WTC11 (cell line): Measurements from ENCODE around the gene LHX4. TPM values are rescaled to one million over a fixed set of nuclear protein-coding genes. Genes with fewer than 3 reads are reported as not detected.

Experiments
- ATAC-seq: fragments of 200-7000 bp; cut with Tn5 transposase; 2 replicates; pipeline ENCODE4 v1.10.0; 2021; ENCODE audit warnings: mild to moderate bottlenecking, moderate library complexity
- CTCF ChIA-PET: fragments of 300-600 bp; sonication (Branson Sonifier 250); formaldehyde crosslinking; loops from one replicate; lab custom pipeline; 2021; ENCODE audit warnings: antibody characterized with exemption; lab: Charles Lee
- POLR2A ChIA-PET: fragments of 350-600 bp; sonication (Branson Sonifier 250); formaldehyde crosslinking; loops from one replicate; lab custom pipeline; 2021; ENCODE audit warnings: antibody characterized with exemption; lab: Charles Lee
- DNase-seq: peaks from one replicate; pipeline ENCODE4 v3.0.0; 2021; ENCODE audit warnings: low spot score
- H3K27ac Mint-ChIP-seq: 2 replicates; pipeline ENCODE4 v1.8.0; 2021; ENCODE audit warnings: mixed read lengths
- H3K27me3 Mint-ChIP-seq: 2 replicates; pipeline ENCODE4 v1.8.0; 2021; ENCODE audit warnings: low read depth, mild to moderate bottlenecking, moderate library complexity, mixed read lengths
- H3K36me3 Mint-ChIP-seq: 2 replicates; pipeline ENCODE4 v1.8.0; 2021; ENCODE audit warnings: mixed read lengths
- H3K4me1 Mint-ChIP-seq: 2 replicates; pipeline ENCODE4 v1.8.0; 2022; ENCODE audit warnings: mixed read lengths
- H3K4me3 Mint-ChIP-seq: 2 replicates; pipeline ENCODE4 v1.8.0; 2021; ENCODE audit warnings: mild to moderate bottlenecking, moderate library complexity, mixed read lengths
- H3K9me3 Mint-ChIP-seq: 2 replicates; pipeline ENCODE4 v1.8.0; 2021; ENCODE audit warnings: mixed read lengths
- ATF6 ChIP-seq: sonication (generic); formaldehyde crosslinking; IDR thresholded peaks from 2 replicates; pipeline ENCODE4 v1.8.1; 2023; ENCODE audit warnings: mild to moderate bottlenecking, missing genetic modification reagents
- CREB1 ChIP-seq: sonication (generic); formaldehyde crosslinking; IDR thresholded peaks from 2 replicates; pipeline ENCODE4 v1.8.0; 2023; ENCODE audit warnings: mild to moderate bottlenecking, missing genetic modification reagents
- CREM ChIP-seq: sonication (generic); formaldehyde crosslinking; IDR thresholded peaks from 2 replicates; pipeline ENCODE4 v1.8.1; 2022; ENCODE audit warnings: mild to moderate bottlenecking, missing genetic modification reagents, moderate library complexity
- ELF4 ChIP-seq: sonication (generic); formaldehyde crosslinking; IDR thresholded peaks from 2 replicates; pipeline ENCODE4 v1.8.1; 2022; ENCODE audit warnings: low read depth, mild to moderate bottlenecking, moderate library complexity, missing genetic modification reagents
- EMX1 ChIP-seq: fragments of 250-450 bp; sonication (Bioruptor Pico); IDR thresholded peaks from 2 replicates; pipeline ENCODE4 v1.8.0; 2021; ENCODE audit warnings: mild to moderate bottlenecking
- FOXK1 ChIP-seq: sonication (generic); formaldehyde crosslinking; IDR thresholded peaks from 2 replicates; pipeline ENCODE4 v1.8.0; 2022; ENCODE audit warnings: mild to moderate bottlenecking, moderate library complexity, missing genetic modification reagents
- FOXP4 ChIP-seq: sonication (generic); formaldehyde crosslinking; IDR thresholded peaks from 2 replicates; pipeline ENCODE4 v1.8.0; 2022; ENCODE audit warnings: mild to moderate bottlenecking, missing genetic modification reagents
- GRHL2 ChIP-seq: fragments of 250-450 bp; sonication (Bioruptor Pico); IDR thresholded peaks from 2 replicates; pipeline ENCODE4 v1.8.0; 2022; ENCODE audit warnings: mild to moderate bottlenecking, moderate library complexity; ENCODE audit not compliant: insufficient replicate concordance, severe bottlenecking
- HMGA2 ChIP-seq: fragments of 250-450 bp; sonication (Bioruptor Pico); IDR thresholded peaks from 2 replicates; pipeline ENCODE4 v1.4.0; 2021; ENCODE audit warnings: mild to moderate bottlenecking, moderate library complexity
- IRF2 ChIP-seq: sonication (generic); formaldehyde crosslinking; IDR thresholded peaks from 2 replicates; pipeline ENCODE4 v1.8.0; 2022; ENCODE audit warnings: low read depth, missing genetic modification reagents, borderline replicate concordance
- MAX ChIP-seq: sonication (generic); formaldehyde crosslinking; IDR thresholded peaks from 2 replicates; pipeline ENCODE4 v1.8.0; 2022; ENCODE audit warnings: mild to moderate bottlenecking, missing genetic modification reagents
- OVOL2 ChIP-seq: fragments of 250-450 bp; sonication (Bioruptor Pico); IDR thresholded peaks from 2 replicates; pipeline ENCODE4 v1.9.0; 2021; ENCODE audit warnings: mild to moderate bottlenecking, borderline replicate concordance
- RORB ChIP-seq: fragments of 250-450 bp; sonication (Bioruptor Pico); IDR thresholded peaks from 2 replicates; pipeline ENCODE4 v1.9.0; 2021; ENCODE audit warnings: mild to moderate bottlenecking
- SMAD3 ChIP-seq: sonication (generic); formaldehyde crosslinking; IDR thresholded peaks from 2 replicates; pipeline ENCODE4 v1.8.0; 2022; ENCODE audit warnings: missing genetic modification reagents, mild to moderate bottlenecking, borderline replicate concordance
- TCF7 ChIP-seq: sonication (generic); formaldehyde crosslinking; IDR thresholded peaks from 2 replicates; pipeline ENCODE4 v1.8.0; 2022; ENCODE audit warnings: mild to moderate bottlenecking, low read depth, missing genetic modification reagents, moderate library complexity
- TEAD1 ChIP-seq: sonication (generic); formaldehyde crosslinking; IDR thresholded peaks from 2 replicates; pipeline ENCODE4 v1.8.0; 2022; ENCODE audit warnings: mild to moderate bottlenecking, missing genetic modification reagents
- TP53 ChIP-seq: sonication (generic); formaldehyde crosslinking; IDR thresholded peaks from 2 replicates; pipeline ENCODE4 v1.8.1; 2023; ENCODE audit warnings: mild to moderate bottlenecking, missing genetic modification reagents
- ZNF121 ChIP-seq: sonication (generic); formaldehyde crosslinking; IDR thresholded peaks from 2 replicates; pipeline ENCODE4 v1.8.0; 2023; ENCODE audit warnings: missing genetic modification reagents
- ZNF317 ChIP-seq: sonication (generic); formaldehyde crosslinking; IDR thresholded peaks from 2 replicates; pipeline ENCODE4 v1.8.1; 2023; ENCODE audit warnings: low read depth, mild to moderate bottlenecking, moderate library complexity, missing genetic modification reagents, borderline replicate concordance
- ZNF396 ChIP-seq: fragments of 250-450 bp; sonication (Bioruptor Pico); IDR thresholded peaks from 2 replicates; pipeline ENCODE4 v1.8.0; 2021; ENCODE audit warnings: mild to moderate bottlenecking, moderate library complexity, borderline replicate concordance
- ZNF423 ChIP-seq: fragments of 250-450 bp; sonication (Bioruptor Pico); IDR thresholded peaks from 2 replicates; pipeline ENCODE4 v2.1.2; 2022; ENCODE audit warnings: mild to moderate bottlenecking, moderate library complexity
- total RNA-seq: library from RNA; stranded (reverse); gene quantifications from 3 replicates; pipeline ENCODE4 v1.2.3, GENCODE V29; 2021
- TF ChIP-seq, protein P1 (sequence below): fragments of 200-600 bp; IDR thresholded peaks from 2 replicates; pipeline ENCODE4 v1.8.0; 2022; ENCODE audit warnings: antibody characterized with exemption
- TF ChIP-seq, protein P2 (sequence below): fragments of 250-450 bp; sonication (Bioruptor Pico); conservative IDR thresholded peaks from 2 replicates; pipeline ENCODE4 v1.9.0; 2021; ENCODE audit warnings: mild to moderate bottlenecking

The LHX4 gene
- total RNA-seq, 1 experiment from 2014 or later = 19.2 TPM

DNA sequence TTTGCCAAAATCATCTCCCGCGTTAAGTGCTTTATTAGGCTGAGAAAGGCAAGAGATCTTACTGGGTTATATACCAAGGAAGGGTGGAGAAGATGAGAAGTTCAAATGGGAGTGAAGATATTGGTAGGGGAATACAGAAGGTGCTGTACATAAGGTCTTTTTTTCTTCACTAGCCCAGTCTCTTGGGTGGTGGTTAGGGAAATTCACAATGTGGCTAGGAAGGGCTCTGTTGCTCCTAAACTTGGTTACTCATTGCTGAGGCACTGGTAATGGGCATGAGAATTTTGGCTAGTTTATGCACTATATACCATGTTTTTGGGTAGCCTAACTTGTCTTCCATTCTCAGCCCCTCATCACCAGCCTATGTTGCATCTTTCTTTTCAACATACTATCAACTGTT lies 50.6 kb downstream of the LHX4 start (continued):
- TF ChIP-seq, protein P1, sequence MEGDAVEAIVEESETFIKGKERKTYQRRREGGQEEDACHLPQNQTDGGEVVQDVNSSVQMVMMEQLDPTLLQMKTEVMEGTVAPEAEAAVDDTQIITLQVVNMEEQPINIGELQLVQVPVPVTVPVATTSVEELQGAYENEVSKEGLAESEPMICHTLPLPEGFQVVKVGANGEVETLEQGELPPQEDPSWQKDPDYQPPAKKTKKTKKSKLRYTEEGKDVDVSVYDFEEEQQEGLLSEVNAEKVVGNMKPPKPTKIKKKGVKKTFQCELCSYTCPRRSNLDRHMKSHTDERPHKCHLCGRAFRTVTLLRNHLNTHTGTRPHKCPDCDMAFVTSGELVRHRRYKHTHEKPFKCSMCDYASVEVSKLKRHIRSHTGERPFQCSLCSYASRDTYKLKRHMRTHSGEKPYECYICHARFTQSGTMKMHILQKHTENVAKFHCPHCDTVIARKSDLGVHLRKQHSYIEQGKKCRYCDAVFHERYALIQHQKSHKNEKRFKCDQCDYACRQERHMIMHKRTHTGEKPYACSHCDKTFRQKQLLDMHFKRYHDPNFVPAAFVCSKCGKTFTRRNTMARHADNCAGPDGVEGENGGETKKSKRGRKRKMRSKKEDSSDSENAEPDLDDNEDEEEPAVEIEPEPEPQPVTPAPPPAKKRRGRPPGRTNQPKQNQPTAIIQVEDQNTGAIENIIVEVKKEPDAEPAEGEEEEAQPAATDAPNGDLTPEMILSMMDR = no peak
- TF ChIP-seq TP53 (no peak), MAX (CRISPR knock-in tag) (no peak), IRF2 (CRISPR knock-in tag) (no peak), EMX1 (CRISPR knock-in tag) (no peak)
- TF ChIP-seq, protein P2, sequence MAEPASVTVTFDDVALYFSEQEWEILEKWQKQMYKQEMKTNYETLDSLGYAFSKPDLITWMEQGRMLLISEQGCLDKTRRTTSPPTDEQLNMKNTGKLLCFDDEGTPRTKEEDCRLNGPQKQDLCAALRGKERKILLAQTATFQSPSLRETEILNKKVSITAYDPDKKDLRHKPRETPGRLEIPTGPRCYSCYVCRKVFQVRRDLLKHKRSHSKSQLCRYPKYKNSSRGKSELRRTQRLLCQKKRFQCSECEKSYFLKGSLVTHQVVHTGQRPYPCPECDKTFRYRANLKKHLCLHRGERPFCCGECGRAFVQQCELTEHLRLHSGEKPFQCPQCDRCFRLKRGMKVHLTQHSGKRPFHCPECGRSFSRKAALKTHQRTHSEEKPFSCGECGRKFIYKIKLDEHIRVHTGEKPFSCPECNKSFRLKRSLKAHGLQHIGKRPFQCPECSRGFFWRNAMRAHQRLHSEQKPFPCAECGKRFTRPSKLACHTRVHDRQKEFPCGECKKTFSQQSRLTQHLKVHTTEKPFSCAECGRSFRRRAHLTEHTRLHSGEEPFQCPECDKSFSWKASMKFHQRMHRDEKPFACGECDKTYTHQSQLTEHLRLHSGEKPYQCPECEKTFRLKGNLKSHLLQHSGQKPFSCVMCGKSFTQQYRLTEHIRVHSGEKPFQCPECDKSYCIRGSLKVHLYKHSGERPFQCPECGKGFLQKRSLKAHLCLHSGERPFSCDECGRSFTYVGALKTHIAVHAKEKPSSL (CRISPR knock-in tag) = no peak
- TF ChIP-seq, all 79 proteins: peak for 0

DNA sequence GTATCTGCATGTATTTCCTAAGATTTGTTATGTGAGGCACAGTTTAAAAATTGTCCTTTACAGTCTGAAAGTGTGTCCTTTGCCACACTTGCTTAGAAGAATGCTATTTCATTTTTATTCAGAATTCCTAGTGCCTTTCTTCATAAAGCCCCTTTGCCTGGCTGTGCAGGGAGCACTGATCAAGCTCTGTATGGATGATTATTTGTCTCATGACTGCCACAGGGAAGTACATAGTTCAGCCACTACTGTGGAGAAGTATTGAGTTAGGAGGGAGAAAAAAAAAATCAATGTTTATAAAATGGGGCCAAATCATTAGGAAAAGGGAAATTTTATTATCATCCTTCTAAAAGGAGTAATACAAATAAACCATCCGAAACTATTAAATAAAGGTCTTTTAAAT lies 51.4 kb downstream of the LHX4 start:
- TF ChIP-seq CREM (CRISPR knock-in tag) (no peak), GRHL2 (no peak), FOXP4 (CRISPR knock-in tag) (no peak), OVOL2 (CRISPR knock-in tag) (no peak), ELF4 (CRISPR knock-in tag) (no peak), TCF7 (CRISPR knock-in tag) (no peak), TP53 (no peak), ZNF423 (CRISPR knock-in tag) (no peak), EMX1 (CRISPR knock-in tag) (no peak), SMAD3 (CRISPR knock-in tag) (no peak), HMGA2 (CRISPR knock-in tag) (no peak), ZNF121 (CRISPR knock-in tag) (no peak), RORB (CRISPR knock-in tag) (no peak), ATF6 (CRISPR knock-in tag) (no peak), CREB1 (no peak), ZNF317 (CRISPR knock-in tag) (no peak), FOXK1 (CRISPR knock-in tag) (no peak), ZNF396 (CRISPR knock-in tag) (no peak), TEAD1 (CRISPR knock-in tag) (no peak)
- TF ChIP-seq, all 79 proteins: peak for 0
- Mint-ChIP-seq H3K27ac (no peak overlapping the region), H3K36me3 (peaks cover 13% of the 10 kb centered on the region), H3K4me1 (peaks cover 35% of the 10 kb centered on the region), H3K27me3 (no peaks in the 10 kb centered on the region), H3K9me3 (peaks cover under 1% of the 10 kb centered on the region), H3K4me3 (no peak overlapping the region)
- DNase-seq (no peak), ATAC-seq (no peak)
- POLR2A ChIA-PET = no interaction called here
- CTCF ChIA-PET = interaction anchor here (0.7 to 1.8 kb wide), 3 partner anchors 32 to 93 kb away, joined by 3 to 6 read pairs (median 4); no protein-coding TSS in a partner anchor
